ENCODE measurements around the gene POF1B. TPM values are rescaled to one million over a fixed set of nuclear protein-coding genes. Genes with fewer than 3 reads are reported as not detected.
A peak's percentile ranks its signal among the peaks of the same experiment; 100 is the strongest.
"Not testable (repeated sequence)": the region's sequence is repeated elsewhere in the genome, so short reads cannot be mapped to it uniquely, and the experiment has no call there.

Gene POF1B
- total and polyA plus RNA-seq, 5 donors from 2014 or later, result 0.44 to 0.59 (median 0.53) TPM; not detected in 1

DNA sequence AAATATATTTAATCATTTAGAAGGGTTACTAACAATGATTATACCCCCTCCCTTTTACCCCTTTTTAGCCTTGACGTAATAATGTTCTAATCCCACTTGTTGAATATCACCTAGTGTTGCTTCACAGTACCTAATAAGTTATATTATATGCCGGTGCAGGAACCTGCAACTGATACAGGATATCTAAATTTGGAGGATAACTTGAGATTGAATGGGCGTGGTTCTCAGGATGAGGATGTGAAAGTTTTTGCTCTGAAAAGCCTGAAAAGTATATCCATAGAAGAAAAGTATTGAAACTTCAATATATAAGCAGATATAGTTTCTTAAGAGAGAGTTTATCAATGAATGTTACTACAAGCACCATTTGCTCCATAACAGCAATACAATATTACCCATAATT is 75.9 kb downstream of the POF1B start:
- Mint-ChIP-seq H3K27me3 (no peaks in the 10 kb centered on the region), H3K4me3 (no peak overlapping the region), H3K4me1 (no peaks in the 10 kb centered on the region), H3K27ac (no peak overlapping the region), H3K36me3 (no peaks in the 10 kb centered on the region), H3K9me3 (peaks cover 0 to 3% (median 0%) of the 10 kb centered on the region in 7 donors)
- Histone ChIP-seq H3K4me1 (ENCODE audit: control insufficient read depth, insufficient read depth, low read length, poor library complexity, severe bottlenecking) (no peaks in the 10 kb centered on the region), H3K9me3 (ENCODE audit: control insufficient read depth in 2 of 2, low read length in 2 of 2) (no peaks in the 10 kb centered on the region), H3K27me3 (ENCODE audit: control insufficient read depth, insufficient read depth, low read length) (no peaks in the 10 kb centered on the region), H3K4me3 (ENCODE audit: low read depth, low read length) (no peak overlapping the region), H3K27ac (ENCODE audit: insufficient read depth, low read length, poor library complexity, severe bottlenecking) (no peak overlapping the region), H3K36me3 (ENCODE audit: control insufficient read depth, insufficient read depth, low read length) (no peaks in the 10 kb centered on the region)
- DNase-seq (no peak), ATAC-seq (ENCODE audit: low read depth in 2 of 2) (no peak)

- Mint-ChIP-seq H3K27me3 (no peaks in the 10 kb centered on the region), H3K4me1 (no peaks in the 10 kb centered on the region), H3K36me3 (no peaks in the 10 kb centered on the region), H3K9me3 (peaks cover 0 to 8% (median 6%) of the 10 kb centered on the region in 7 donors), H3K4me3 (no peak overlapping the region), H3K27ac (no peak overlapping the region)
- Histone ChIP-seq H3K36me3 (ENCODE audit: control insufficient read depth, insufficient read depth, low read length) (no peaks in the 10 kb centered on the region), H3K4me1 (ENCODE audit: control insufficient read depth, insufficient read depth, low read length, poor library complexity, severe bottlenecking) (no peaks in the 10 kb centered on the region), H3K27ac (ENCODE audit: insufficient read depth, low read length, poor library complexity, severe bottlenecking) (no peak overlapping the region), H3K27me3 (ENCODE audit: control insufficient read depth, insufficient read depth, low read length) (no peaks in the 10 kb centered on the region), H3K9me3 (ENCODE audit: control insufficient read depth in 2 of 2, low read length in 2 of 2) (no peaks in the 10 kb centered on the region), H3K4me3 (ENCODE audit: low read depth, low read length) (no peak overlapping the region)
- DNase-seq (no peak), ATAC-seq (ENCODE audit: low read depth in 2 of 2) (no peak)
These were observed 90.3 kb downstream of the POF1B start for GRCh38 chrX:85288992-85289723.

DNA sequence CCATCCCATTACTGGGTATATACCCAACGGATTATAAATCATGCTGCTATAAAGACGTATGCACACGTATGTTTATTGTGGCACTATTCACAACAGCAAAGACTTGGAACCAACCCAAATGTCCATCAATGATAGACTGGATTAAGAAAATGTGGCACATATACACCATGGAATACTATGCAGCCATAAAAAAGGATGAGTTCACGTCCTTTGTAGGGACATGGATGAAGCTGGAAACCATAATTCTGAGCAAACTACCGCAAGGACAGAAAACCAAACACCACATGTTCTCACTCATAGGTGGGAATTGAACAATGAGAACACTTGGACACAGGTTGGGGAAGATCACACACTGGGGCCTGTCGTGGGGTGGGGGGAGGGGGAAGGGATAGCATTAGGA is 94.2 kb downstream of the POF1B start:
- not testable (repeated sequence) for DNase-seq; ATAC-seq (ENCODE audit: low read depth in 2 of 2); H3K4me1 ChIP-seq (ENCODE audit: control insufficient read depth, insufficient read depth, low read length, poor library complexity, severe bottlenecking); H3K4me1 Mint-ChIP-seq; H3K4me3 ChIP-seq (ENCODE audit: low read depth, low read length); H3K36me3 ChIP-seq (ENCODE audit: control insufficient read depth, insufficient read depth, low read length); H3K27me3 ChIP-seq (ENCODE audit: control insufficient read depth, insufficient read depth, low read length); H3K27me3 Mint-ChIP-seq; H3K27ac Mint-ChIP-seq; H3K4me3 Mint-ChIP-seq; H3K27ac ChIP-seq (ENCODE audit: insufficient read depth, low read length, poor library complexity, severe bottlenecking); H3K9me3 ChIP-seq (ENCODE audit: control insufficient read depth in 2 of 2, low read length in 2 of 2); H3K36me3 Mint-ChIP-seq
- peaks cover 0 to 13% (median 7%) of the 10 kb centered on the region in 7 donors for H3K9me3 Mint-ChIP-seq

- Mint-ChIP-seq H3K4me1 (peaks cover 0 to 13% (median 2%) of the 10 kb centered on the region in 4 donors), H3K27ac (peak overlapping the region in 1 of 3 donors; percentile 37), H3K4me3 (peak overlapping the region; percentile 48 to 86 (median 70)), H3K36me3 (no peaks in the 10 kb centered on the region), H3K9me3 (peaks cover 0 to 7% (median 0%) of the 10 kb centered on the region in 7 donors), H3K27me3 (peaks cover 18% of the 10 kb centered on the region)
- ATAC-seq (ENCODE audit: low read depth in 2 of 2) (no peak), DNase-seq (peak in 1 of 3 donors; percentile 2)
- Histone ChIP-seq H3K36me3 (ENCODE audit: control insufficient read depth, insufficient read depth, low read length) (no peaks in the 10 kb centered on the region), H3K4me3 (ENCODE audit: low read depth, low read length) (peak overlapping the region; percentile 50), H3K27ac (ENCODE audit: insufficient read depth, low read length, poor library complexity, severe bottlenecking) (no peak overlapping the region), H3K4me1 (ENCODE audit: control insufficient read depth, insufficient read depth, low read length, poor library complexity, severe bottlenecking) (no peaks in the 10 kb centered on the region), H3K9me3 (ENCODE audit: control insufficient read depth in 2 of 2, low read length in 2 of 2) (no peaks in the 10 kb centered on the region), H3K27me3 (ENCODE audit: control insufficient read depth, insufficient read depth, low read length) (peaks cover 3% of the 10 kb centered on the region)
These were observed 134.8 kb downstream of the POF1B start for GRCh38 chrX:85244450-85245211.

GRCh38 chrX:85243761-85244449 is 135.6 kb downstream of the POF1B start, which contains the start of the genes SATL1 and ZNF711:
Gene SATL1, minus strand, starts transcription at chrX:85243779. Its CDS starts 134,811 bp downstream, at chrX:85108968.
Gene ZNF711, plus strand, starts transcription at chrX:85243991. Its CDS starts 3,582 bp downstream, at chrX:85247573.
- Mint-ChIP-seq H3K36me3 (no peaks in the 10 kb centered on the region), H3K4me1 (peaks cover 0 to 13% (median 2%) of the 10 kb centered on the region in 4 donors), H3K9me3 (peaks cover 0 to 6% (median 0%) of the 10 kb centered on the region in 7 donors), H3K27me3 (peaks cover 18% of the 10 kb centered on the region), H3K4me3 (peak within 1 kb of the TSS; percentile 48 to 86 (median 70)), H3K27ac (peak within 1 kb of the TSS in 1 of 3 donors; percentile 37)
- H3K36me3 ChIP-seq (ENCODE audit: control insufficient read depth, insufficient read depth, low read length), result no peaks in the 10 kb centered on the region
- H3K4me1 ChIP-seq (ENCODE audit: control insufficient read depth, insufficient read depth, low read length, poor library complexity, severe bottlenecking), result no peaks in the 10 kb centered on the region
- no peak within 1 kb of the TSS for H3K27ac ChIP-seq (ENCODE audit: insufficient read depth, low read length, poor library complexity, severe bottlenecking)
- ATAC-seq (ENCODE audit: low read depth in 2 of 2) (peak in 1 of 2 donors; percentile 20), DNase-seq (no peak)
- H3K4me3 ChIP-seq (ENCODE audit: low read depth, low read length), result peak within 1 kb of the TSS; percentile 50
- H3K27me3 ChIP-seq (ENCODE audit: control insufficient read depth, insufficient read depth, low read length), result peaks cover 3% of the 10 kb centered on the region
- no peaks in the 10 kb centered on the region for H3K9me3 ChIP-seq (ENCODE audit: control insufficient read depth in 2 of 2, low read length in 2 of 2)

DNA sequence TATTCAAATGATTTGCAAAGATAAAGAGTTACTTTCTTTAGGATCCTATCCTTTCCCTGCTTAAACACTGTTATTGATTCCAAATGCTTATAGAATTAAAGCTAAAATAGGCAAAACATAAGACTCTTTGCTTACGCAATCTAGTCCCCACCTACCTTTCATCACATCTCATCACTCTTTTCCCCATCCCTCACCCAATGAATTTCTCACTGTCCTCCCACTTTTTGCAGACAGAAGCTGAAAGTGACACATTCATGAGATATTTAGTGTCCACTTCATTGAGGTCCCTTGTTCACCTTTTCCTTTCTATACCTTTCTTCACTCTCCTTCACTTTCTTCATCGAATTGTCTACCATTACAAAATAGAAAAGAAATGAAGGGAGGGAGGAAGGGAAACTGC is 136.3 kb downstream of the POF1B start:
- Mint-ChIP-seq H3K27ac (no peak overlapping the region), H3K4me3 (peak overlapping the region in 3 of 4 donors; percentile 38 to 54 (median 51)), H3K9me3 (peaks cover 0 to 5% (median 0%) of the 10 kb centered on the region in 7 donors), H3K27me3 (peaks cover 18% of the 10 kb centered on the region), H3K36me3 (no peaks in the 10 kb centered on the region), H3K4me1 (peaks cover 0 to 13% (median 2%) of the 10 kb centered on the region in 4 donors)
- no peak for DNase-seq
- Histone ChIP-seq H3K36me3 (ENCODE audit: control insufficient read depth, insufficient read depth, low read length) (no peaks in the 10 kb centered on the region), H3K27me3 (ENCODE audit: control insufficient read depth, insufficient read depth, low read length) (peaks cover 3% of the 10 kb centered on the region), H3K4me1 (ENCODE audit: control insufficient read depth, insufficient read depth, low read length, poor library complexity, severe bottlenecking) (no peaks in the 10 kb centered on the region), H3K27ac (ENCODE audit: insufficient read depth, low read length, poor library complexity, severe bottlenecking) (no peak overlapping the region), H3K4me3 (ENCODE audit: low read depth, low read length) (no peak overlapping the region), H3K9me3 (ENCODE audit: control insufficient read depth in 2 of 2, low read length in 2 of 2) (no peaks in the 10 kb centered on the region)
- ATAC-seq (ENCODE audit: low read depth in 2 of 2), result no peak

Data from CD4-positive, CD25-positive, alpha-beta regulatory T cell (primary cell).